Measurements from ENCODE around the gene ANOS1. TPM values are rescaled to one million over a fixed set of nuclear protein-coding genes. Genes with fewer than 3 reads are reported as not detected.

Gene ANOS1
- total and polyA plus RNA-seq, 2 experiments from 2014 or later = 10.4 to 22.5 TPM

- peaks cover 19% of the 10 kb centered on the region for H3K4me1 ChIP-seq (ENCODE audit: low read depth)
- no peaks in the 10 kb centered on the region for H3K9me3 ChIP-seq (ENCODE audit: low read depth)
- no peak overlapping the region for H3K4me3 ChIP-seq
- TF ChIP-seq, protein P1, sequence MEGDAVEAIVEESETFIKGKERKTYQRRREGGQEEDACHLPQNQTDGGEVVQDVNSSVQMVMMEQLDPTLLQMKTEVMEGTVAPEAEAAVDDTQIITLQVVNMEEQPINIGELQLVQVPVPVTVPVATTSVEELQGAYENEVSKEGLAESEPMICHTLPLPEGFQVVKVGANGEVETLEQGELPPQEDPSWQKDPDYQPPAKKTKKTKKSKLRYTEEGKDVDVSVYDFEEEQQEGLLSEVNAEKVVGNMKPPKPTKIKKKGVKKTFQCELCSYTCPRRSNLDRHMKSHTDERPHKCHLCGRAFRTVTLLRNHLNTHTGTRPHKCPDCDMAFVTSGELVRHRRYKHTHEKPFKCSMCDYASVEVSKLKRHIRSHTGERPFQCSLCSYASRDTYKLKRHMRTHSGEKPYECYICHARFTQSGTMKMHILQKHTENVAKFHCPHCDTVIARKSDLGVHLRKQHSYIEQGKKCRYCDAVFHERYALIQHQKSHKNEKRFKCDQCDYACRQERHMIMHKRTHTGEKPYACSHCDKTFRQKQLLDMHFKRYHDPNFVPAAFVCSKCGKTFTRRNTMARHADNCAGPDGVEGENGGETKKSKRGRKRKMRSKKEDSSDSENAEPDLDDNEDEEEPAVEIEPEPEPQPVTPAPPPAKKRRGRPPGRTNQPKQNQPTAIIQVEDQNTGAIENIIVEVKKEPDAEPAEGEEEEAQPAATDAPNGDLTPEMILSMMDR (IDR thresholded peaks at IDR 0.05; ENCODE audit: low read depth, low read length) = no peak
- no peak for DNase-seq (ENCODE audit: low read depth in 1 of 2, low spot score in 1 of 2)
- no peaks in the 10 kb centered on the region for H3K27me3 ChIP-seq
- no peak overlapping the region for H3K27ac ChIP-seq
- no peaks in the 10 kb centered on the region for H3K36me3 ChIP-seq
Observed at GRCh38 chrX:8726031-8726652, 5.8 kb downstream of the ANOS1 start.

DNA sequence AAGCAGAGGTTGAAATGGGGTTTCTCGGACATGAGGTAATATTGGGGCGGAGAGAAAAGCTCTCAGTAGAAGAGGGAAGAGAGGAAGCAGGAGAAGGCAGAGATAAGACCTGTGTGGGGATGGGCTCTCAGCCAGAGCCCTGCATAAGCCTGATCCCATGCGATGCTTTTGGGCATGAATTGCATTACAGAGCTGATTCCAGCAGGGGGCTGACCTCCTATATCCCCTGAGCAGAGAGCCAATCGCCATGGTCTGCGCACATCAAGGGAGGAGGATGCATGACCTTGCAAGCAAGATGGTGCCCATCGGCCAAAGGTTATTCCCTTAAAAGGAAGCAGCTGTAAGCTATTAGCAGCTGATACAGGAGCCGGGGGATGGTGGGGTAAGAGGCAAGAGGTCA, 7.6 kb downstream of the ANOS1 start:
- DNase-seq (ENCODE audit: low read depth in 1 of 2, low spot score in 1 of 2) = peak in 1 of 2 donors; percentile 47
- H3K4me3 ChIP-seq = no peak overlapping the region
- no peaks in the 10 kb centered on the region for H3K27me3 ChIP-seq
- peaks cover 20% of the 10 kb centered on the region for H3K4me1 ChIP-seq (ENCODE audit: low read depth)
- TF ChIP-seq, protein P1 (IDR thresholded peaks at IDR 0.05; ENCODE audit: low read depth, low read length) = peak; percentile 21
- H3K9me3 ChIP-seq (ENCODE audit: low read depth) = no peaks in the 10 kb centered on the region
- no peaks in the 10 kb centered on the region for H3K36me3 ChIP-seq
- no peak overlapping the region for H3K27ac ChIP-seq

DNA sequence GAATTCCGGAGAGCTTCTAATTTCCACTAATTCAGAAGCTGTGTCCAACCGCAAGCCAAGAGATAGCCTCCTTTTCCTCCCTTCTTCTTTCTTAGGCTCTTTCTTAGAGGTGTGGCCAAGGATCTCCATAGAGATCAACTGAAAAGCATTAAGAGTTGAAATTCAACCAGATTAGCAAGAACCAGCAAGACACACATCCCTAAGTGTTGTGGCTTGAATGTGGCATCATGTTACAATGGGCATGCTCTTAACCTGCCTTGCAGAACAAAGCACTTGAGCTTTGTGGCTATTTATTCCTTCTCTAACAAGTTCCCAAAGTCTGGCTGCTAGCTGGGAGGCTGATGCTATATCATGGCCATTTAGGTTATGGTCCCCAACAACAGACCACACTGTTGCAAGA, 10.4 kb downstream of the ANOS1 start:
- H3K27ac ChIP-seq = peak overlapping the region; percentile 87
- H3K27me3 ChIP-seq = no peaks in the 10 kb centered on the region
- peak in 1 of 2 donors; percentile 74 for DNase-seq (ENCODE audit: low read depth in 1 of 2, low spot score in 1 of 2)
- no peaks in the 10 kb centered on the region for H3K36me3 ChIP-seq
- no peak overlapping the region for H3K4me3 ChIP-seq
- no peaks in the 10 kb centered on the region for H3K9me3 ChIP-seq (ENCODE audit: low read depth)
- TF ChIP-seq, protein P1 (IDR thresholded peaks at IDR 0.05; ENCODE audit: low read depth, low read length) = no peak
- H3K4me1 ChIP-seq (ENCODE audit: low read depth) = peaks cover 20% of the 10 kb centered on the region

DNA sequence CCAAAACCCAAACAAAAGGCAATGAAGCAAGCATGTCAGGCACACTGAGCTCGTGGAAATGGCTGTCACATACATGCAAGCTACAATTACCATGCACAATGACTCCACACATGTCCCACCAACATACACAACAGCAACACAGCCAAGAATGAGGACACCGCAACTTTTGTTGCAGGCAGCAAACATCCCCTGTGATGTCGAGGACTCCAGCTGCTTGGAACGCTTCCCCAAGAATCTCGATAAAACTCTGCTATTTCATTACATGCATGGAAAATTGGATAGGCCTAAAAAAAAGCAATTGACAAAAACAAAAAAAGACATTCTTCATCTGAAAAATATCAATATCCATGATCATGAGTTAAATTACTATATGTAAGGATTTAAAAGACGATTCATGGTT, 11.8 kb downstream of the ANOS1 start:
- Histone ChIP-seq H3K27ac (peak overlapping the region; percentile 87), H3K4me3 (no peak overlapping the region), H3K4me1 (ENCODE audit: low read depth) (peaks cover 16% of the 10 kb centered on the region), H3K27me3 (no peaks in the 10 kb centered on the region), H3K36me3 (no peaks in the 10 kb centered on the region), H3K9me3 (ENCODE audit: low read depth) (no peaks in the 10 kb centered on the region)
- no peak for DNase-seq (ENCODE audit: low read depth in 1 of 2, low spot score in 1 of 2)
- TF ChIP-seq, protein P1 (IDR thresholded peaks at IDR 0.05; ENCODE audit: low read depth, low read length) = no peak

- TF ChIP-seq, protein P1 (IDR thresholded peaks at IDR 0.05; ENCODE audit: low read depth, low read length) = no peak
- peaks cover 16% of the 10 kb centered on the region for H3K4me1 ChIP-seq (ENCODE audit: low read depth)
- DNase-seq (ENCODE audit: low read depth in 1 of 2, low spot score in 1 of 2) = no peak
- no peaks in the 10 kb centered on the region for H3K27me3 ChIP-seq
- H3K27ac ChIP-seq = no peak overlapping the region
- no peak overlapping the region for H3K4me3 ChIP-seq
- H3K9me3 ChIP-seq (ENCODE audit: low read depth) = no peaks in the 10 kb centered on the region
- H3K36me3 ChIP-seq = no peaks in the 10 kb centered on the region
Observed at GRCh38 chrX:8717354-8717753, 14.6 kb downstream of the ANOS1 start.

Data from cardiac muscle cell (in vitro differentiated cells and primary cell).